Head of caudate nucleus (tissue), 42 donors: ENCODE data around the gene TMEM108.

Experiments used
- DNase-seq, 42 donors: peaks; one replicate each; pipeline versions ENCODE4 v3.0.0 to v3.0.0-alpha.2; 2020 to 2021; ENCODE audit warnings: mixed read lengths in 7 of 42
- intact Hi-C: fragments of 100-400 bp; cut with DNase I; formaldehyde crosslinking; loops from one replicate; pipeline ENCODE4 v1.15.0; 2022

The TMEM108 gene

DNA sequence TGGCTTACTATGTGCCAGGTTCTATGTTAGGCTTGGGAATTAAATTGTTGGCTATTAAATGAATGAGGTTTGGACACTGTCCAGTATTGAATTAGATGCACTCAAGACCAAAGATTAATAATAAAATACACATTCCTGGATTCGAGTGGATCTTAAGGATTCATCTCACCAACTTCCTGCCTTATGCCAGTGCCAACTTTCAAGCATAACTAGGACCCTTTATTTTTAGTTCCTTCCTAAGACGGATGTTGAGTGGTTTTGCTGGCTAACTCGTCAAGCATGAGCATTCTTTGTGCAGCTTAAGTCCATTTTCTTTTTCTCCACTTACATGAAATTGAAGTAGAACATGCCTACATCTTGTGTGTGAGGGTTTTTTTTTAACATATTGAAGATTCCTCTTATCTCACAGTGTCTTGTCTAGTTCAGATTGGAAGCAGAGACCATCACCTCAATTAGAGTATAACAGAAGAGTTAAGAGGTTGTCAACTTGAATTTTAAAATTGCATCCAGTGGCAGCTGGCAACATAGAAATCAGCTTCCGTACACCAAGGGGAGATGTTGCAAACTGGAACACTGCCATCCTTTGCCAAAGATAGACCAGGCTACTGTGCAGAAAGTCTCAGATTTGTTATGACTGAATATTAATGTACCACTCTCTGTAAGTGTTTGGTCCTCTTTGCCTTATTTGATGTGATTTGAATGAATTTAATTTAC, 255.4 kb downstream of the TMEM108 start:
- intact Hi-C loops, result no loop called here
- no peak for DNase-seq

DNA sequence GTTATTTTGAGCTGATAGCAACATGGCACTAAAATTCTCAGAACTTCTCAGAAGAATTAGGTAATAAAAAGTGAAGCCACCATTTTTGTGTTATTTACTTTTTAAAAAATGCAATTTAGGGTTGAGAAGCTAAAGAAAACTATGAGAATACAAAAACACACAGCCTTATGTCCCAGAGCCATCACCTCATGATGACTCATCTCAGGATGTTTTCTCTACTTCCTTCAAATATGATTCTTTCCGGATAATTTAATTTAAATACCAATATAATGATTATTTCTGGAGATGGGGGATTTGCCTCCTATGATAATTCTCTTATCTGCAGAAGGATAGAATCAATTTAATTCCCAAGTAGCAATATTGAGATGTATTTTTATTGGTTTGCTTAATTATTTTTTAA, 256.1 kb downstream of the TMEM108 start:
- intact Hi-C loops, result no loop called here
- no peak for DNase-seq

DNA sequence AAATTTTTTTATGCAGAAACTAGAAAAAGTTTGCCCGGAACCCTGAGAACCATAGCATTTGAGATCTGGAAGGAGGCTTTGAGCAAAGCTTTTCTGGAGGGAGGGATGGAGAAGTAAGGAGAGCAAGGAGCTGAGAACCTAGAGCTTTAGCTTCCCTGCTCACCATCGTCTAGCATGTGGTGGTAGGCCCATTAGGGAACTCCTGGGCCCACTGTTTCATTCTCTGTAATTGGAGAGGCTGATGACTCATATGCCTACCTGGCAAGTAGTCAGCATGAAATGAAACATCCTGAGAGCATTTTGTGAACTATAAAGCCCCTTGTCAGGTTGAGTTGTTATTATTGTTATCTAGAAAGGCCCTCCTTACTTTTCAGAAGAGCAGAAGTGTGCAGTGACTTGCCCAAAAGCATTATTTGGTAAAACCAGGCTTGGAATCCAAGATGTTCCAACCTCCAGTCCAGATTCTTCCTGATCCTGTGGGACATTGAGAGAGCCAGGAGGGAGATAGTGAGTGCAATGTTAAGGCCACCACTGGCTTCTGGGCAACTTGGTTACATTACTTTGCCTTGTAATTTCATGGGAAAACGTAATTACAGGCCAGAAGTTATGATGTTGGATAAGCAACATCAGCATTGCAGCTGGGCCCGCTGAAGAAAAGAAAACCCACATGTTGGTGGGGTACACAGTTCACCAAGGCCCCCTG, 257.2 kb downstream of the TMEM108 start:
- no peak for DNase-seq
- intact Hi-C loops, result no loop called here

DNA sequence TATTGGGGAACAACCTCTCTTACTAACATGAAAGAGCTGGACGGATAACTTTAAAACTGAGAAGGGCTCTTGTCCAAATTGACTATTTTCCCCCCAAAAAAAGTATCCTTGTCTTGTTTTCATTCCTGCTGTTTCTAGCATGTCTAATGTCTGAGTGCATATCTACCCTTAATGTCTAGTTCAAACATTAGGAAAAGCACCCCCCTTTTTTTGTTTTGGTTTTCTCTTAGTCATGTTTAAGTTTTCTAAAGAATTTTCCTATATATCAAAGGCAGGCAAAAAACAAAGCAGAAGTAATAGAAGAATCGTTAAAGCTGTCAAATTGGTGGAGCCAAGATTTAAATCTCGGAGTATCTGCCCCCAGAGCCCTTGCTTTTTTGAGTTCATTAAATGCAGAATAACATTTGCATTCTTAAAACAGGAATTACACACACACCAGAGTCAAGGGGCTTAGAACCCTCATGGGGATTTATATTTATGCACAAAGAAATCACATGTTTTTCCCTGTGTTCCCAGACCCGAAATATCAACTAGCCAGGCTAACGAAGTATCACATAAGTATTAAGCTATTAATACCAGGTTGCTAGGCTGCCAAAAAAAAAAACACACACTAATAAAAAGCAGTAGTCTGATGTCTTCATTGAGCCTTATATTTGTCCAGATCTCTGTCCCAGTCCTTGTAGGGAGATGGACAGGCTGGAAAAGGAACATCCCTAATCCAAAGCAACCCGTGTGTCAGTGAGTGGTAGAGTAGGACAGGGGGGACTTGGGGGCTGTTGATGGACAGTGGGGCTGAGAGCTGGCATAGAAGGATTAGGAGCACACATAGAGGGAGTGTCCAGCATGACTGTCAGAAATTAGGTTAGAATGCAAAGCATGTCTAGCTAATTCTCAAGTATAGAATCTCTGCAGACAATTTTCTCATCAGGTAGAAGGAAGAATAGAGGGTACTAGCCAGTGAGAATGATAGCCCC, 258.0 kb downstream of the TMEM108 start:
- DNase-seq, result no peak
- intact Hi-C loops, result no loop called here

DNA sequence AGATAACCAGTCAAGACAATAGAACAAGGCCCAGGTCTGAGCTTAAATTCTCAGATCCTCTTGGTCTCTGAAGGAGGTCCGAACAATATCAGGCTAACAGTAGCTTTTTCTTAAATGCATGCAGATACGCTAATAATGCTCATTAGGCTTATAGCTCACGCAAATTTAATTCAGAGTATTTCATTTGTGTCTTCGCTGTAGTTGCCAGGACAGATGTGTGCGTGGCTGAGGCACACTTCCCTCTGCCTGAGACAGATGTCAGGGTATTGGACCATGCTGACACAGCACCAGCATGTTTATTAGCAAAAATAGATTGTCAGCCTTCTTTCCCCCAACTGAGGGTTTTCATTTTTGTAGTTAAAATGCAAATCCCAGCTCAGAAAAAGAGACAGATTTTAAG, 258.8 kb downstream of the TMEM108 start:
- intact Hi-C loops, result no loop called here
- DNase-seq, result no peak

DNA sequence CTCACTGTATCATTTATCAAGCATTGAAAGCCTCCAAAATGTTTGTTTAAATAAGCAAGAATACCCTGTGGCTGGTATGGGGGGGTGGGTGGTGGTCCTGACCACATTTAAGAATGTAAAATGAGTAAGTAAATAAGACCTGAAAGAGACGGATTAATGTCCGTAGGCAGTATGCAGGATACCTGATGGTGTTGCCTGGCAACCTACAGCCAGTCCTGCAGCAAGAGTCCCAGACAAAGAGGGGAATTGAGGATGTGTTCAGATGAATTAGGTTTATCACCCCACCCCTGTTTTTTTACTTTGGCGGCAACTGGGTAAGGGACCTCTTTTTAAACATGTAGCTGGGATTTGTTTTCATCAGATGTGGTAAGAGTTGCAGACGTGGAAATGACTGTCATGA, 261.9 kb downstream of the TMEM108 start:
- intact Hi-C loops, result no loop called here
- no peak for DNase-seq

DNA sequence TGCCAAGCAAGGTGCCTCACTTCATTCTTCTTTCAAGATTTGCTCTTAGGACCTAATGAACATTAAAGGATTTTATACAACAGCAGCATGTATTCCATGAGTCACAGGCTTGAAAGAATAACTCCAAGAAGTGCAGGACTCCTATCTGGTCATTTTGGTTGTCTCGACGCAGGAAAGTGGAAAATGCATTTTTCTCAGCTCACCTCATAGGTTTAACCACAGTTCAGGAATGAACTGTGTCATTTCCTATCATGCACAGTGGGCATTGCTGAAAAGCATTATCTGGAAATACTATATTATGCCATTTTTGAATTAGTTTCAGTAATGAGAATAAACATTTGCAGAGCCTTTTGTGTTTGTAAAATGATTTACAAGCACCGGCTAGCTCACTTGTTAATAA, 263.0 kb downstream of the TMEM108 start:
- intact Hi-C loops, result no loop called here
- DNase-seq, result no peak

DNA sequence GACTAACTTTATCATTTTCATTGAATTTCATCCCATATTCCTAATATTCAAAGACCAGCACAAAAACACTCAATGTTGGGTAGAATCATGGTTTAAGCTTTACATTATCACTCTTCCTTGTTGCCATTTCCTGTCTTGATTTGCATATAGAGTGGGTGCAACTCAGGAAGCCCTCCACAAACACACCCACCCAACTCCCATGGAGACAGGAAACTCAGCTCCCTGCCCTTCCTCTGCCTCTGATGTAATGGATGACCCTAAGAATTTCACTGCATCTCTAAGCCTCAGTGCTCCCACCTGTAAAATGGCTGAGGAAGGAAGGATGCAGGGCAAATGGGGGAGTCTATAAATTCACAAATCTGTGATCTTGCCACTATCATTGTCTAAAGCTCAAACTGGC, 263.5 kb downstream of the TMEM108 start:
- no peak for DNase-seq
- intact Hi-C loops, result no loop called here

DNA sequence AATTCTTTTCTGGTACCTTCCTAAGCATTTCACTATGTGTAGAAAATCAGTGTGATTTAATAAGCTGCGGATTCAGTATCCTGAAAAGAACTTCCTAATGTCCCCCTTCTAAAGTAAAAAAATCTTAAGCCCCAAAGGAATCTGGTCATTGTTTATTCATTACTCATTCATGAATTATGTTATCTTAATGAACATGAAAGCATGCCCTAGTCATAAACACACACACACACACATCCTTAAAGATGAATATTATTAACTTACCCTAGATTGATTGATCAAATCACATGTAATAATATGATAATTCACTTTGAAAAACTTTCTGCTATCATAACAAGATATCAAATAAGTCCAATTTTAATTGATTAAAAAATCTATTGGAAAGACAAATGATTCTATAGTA, 265.2 kb downstream of the TMEM108 start:
- DNase-seq, result no peak
- intact Hi-C loops, result no loop called here

DNA sequence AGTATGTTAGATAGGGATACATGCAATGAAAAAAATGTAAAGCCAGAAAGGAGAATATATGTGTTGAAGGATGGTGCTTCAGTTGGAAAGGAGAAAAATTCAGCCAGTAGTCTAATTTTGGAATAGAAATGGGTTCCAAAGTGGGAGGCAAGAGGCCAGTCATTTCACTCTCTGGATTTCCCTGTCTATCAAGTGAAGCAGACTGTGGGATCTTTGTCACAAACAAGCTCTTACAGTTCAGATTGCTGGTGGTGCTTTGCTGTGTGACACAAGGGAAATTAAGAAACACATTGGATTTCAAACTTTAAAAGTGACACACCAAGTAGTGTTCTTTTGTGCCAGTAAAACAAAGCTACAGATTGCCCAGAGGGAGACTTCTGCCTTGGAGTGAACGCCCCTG, 279.7 kb downstream of the TMEM108 start:
- intact Hi-C loops, result no loop called here
- no peak for DNase-seq

DNA sequence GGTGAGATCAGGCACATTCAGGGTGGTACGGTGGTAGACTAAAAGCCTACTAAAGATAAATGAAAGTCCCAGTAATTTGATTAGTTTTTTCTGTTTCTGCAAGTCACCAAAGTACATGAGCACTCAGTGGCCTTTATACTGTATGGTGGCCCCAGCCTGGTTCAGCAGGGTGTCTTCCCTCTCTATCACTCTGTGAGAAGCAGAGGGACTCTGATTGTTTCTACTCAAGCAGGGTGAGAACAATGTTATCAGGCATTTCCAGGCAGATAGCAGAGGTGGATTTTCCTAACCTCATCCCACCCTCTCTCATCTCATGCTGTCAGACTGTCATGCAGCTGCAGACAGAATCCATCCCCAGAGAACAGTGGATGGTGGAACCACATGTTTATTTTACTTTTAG, 290.2 kb downstream of the TMEM108 start:
- DNase-seq, result no peak
- intact Hi-C loops, result no loop called here

DNA sequence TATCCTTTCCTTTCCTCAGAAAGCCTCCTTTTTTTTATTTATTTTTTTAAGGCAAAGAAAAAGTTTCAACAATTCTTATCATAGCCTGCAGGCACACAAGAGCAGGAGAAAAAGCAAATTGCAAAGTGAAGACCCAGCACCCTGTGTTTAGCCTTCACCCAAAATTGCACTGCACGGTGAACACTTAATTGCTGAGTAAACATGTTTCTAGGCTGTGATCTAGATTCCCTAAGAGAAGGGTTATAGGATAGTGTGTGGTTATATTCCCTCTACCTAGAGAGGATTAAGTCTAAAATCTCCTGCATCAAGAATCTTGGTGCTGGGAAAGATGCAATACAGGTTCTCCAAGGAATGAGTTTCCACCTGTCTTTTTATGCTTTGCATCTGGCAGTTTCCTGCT, 291.4 kb downstream of the TMEM108 start:
- DNase-seq, result no peak
- intact Hi-C loops, result no loop called here

DNA sequence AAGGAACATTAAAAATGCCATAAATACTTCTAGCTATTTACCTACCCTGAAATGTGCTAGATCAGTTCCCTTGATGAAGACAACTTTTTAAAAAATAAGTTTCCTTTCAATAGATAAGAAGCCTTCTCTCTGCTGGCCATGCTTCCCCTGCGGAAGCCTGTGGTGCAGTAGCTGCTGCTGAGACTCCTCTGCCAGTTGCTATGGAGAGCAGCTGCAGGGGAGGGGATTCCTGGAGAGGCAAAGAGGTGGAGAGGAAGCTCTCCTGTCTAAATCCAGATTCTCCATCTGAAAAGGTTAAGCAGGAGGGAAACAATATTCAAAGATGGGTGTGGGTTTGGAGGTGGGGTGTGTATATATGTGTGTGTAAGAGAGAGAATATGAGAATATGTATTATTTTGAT, 291.9 kb downstream of the TMEM108 start:
- intact Hi-C loops, result no loop called here

DNA sequence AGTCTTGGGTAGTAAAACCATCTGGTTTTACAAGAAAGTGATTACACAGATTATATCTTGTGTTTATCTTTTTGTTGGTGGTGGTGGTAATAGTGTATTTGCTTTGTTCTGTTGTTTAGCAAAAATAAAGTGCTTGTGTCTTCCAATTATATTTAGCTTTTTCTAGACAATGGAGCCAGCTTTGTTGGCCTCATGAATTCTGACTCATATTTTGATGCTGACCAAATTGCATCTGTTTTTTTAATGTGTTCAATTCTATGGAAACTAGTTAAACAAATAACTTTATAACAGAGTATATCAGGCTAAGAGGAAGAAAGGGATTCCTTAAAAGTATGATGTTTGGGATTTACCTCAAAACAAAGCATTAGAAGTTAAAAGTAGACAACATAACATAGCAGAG, 292.3 kb downstream of the TMEM108 start:
- DNase-seq, result no peak
- intact Hi-C loops, result no loop called here

More for the DNA sequence above, 291.9 kb downstream of the TMEM108 start:
- peak in 3 of 42 donors; percentile 8 to 25 (median 8) for DNase-seq

DNA sequence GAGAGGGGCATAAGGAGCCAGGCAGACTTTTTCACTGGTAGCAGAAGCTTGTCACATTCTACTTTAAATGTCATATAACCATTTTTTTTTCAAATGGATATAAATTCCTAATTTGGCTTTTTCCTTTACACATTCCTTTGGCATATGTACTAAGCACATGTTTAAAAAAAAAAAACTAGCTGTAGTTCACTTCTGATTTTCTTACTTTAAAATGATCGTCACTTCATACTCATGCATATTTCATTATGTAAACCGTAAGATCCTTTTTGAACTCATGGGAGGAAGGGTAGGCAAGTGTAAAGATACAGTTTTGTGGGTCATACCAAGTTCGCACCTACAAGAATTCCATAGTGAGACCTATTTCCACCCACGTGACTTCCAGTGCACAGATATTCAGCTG, 316.5 kb downstream of the TMEM108 start:
- no peak for DNase-seq
- intact Hi-C loops, result no loop called here

DNA sequence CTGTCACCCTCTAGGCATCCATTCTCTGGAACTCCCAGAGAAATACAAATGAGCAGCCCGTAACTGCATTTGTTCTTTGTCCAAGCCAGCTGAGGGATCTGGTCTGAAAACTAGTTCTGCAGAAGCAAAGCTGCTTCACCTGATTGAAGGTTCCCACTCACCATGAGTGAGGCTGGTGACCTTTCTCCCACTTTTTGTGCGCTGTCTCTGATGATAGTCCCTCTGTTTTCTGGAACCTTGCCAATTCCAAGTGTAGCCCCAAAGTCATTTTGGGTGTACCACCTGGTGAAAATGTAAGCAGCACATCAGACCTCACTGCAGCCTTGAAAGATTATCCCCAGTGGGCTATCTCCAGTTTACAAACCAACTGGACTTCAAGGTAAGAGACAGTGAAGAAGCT, 322.3 kb downstream of the TMEM108 start:
- no peak for DNase-seq
- intact Hi-C loops, result no loop called here

DNA sequence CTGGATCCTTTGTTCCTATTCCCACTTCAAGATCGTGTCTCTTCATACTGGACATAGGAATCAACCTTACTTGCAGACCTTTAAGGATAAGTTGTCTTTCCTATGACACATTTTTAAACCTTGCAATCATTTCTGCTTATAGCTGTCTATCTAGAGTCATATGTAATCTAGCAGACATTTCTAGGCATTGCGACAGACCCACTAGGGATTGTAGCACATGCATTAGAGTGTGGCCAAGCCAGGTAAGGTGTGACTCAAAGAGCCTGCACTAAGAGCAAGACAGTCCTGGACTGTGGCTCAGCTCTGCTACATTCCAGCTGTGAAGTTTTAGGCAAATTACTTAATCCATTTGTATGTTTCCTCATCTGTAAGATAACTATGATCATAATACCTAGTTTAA, 322.8 kb downstream of the TMEM108 start:
- intact Hi-C loops, result no loop called here
- DNase-seq, result no peak

DNA sequence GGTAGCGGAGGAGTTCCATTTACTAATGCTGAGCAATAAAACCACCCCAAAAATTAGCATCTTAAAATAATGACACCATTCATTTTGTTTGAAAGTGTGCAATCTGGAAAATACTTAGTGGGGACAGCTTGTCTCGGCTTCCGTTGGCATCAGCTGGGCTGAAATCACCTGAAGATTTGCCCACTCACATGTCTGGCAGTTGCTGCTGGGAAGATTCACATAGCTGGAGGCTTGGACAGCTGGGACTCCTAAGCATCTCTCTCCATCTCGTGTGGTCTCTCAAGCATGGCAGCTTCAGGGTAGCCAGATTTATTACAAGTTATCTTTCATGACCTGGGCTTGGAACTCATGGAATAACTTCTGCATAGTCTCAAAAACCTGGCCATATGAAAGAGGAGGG, 323.2 kb downstream of the TMEM108 start:
- no peak for DNase-seq
- intact Hi-C loops, result no loop called here

DNA sequence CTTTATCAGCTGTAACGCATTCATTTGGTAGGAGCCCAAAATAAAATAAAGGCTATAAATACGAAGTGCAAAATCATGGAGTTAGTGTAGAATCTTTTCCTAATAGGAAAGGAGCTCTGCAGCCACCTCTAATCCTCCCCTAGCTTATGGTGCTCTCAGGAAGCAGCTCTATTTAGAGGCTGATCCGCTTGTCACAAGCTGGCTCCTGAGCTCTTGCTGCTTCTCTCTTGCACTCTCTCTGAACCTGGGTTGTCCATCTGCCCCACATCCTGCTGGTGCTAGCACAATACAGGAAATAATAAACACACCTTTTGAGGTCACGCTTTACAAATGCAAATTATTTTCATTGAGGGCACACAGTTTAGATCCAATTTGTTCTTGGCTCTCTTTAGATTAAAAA, 324.3 kb downstream of the TMEM108 start:
- DNase-seq, result no peak
- intact Hi-C loops, result no loop called here

DNA sequence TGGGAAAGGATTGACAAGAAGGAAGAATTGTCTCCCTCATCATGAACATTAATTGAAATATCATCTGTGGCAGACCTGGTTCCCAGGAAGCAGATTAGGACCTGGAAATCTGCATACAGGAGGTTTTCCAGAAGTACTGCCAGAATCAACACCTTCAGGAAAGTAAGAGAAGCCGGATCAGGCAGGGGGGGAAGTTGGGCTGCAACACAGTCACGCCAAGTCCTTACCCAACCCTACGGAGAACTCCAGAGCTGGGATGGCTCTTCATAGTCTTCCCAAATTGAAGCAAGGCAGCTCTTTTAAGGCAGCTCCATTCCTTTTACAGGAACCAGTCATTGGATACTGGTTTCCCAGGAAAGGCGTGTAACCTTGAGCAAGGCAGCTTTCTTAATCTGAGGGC, 326.5 kb downstream of the TMEM108 start:
- intact Hi-C loops, result no loop called here
- DNase-seq, result no peak
